LHCN-M2 (cell line): Measurements from ENCODE around the gene TDRD5. TPM values are rescaled to one million over a fixed set of nuclear protein-coding genes. Genes with fewer than 3 reads are reported as not detected.

Experiments used
- total RNA-seq: library from RNA; depleted of rRNA; stranded (reverse); fragments of >200 nt; gene quantifications from 2 replicates; pipeline ENCODE4 v1.2.3, GENCODE V29; 2014; rRNA removed

The TDRD5 gene
- total RNA-seq, 1 experiment from 2014 or later = not detected

Other genes starting within 250 kb of the TDRD5 start
- 1.4 TPM in 1 of 2 replicates, not detected in the other for gene AXDND1, start 225.9 kb upstream of the TDRD5 start, total RNA-seq
- not detected in 2 replicates for gene NPHS2, start 15.9 kb upstream of the TDRD5 start, total RNA-seq
- not detected in 2 replicates for gene FAM163A, start 151.5 kb downstream of the TDRD5 start, total RNA-seq